ENCODE data around the gene RNH1. TPM values are rescaled to one million over a fixed set of nuclear protein-coding genes. Genes with fewer than 3 reads are reported as not detected.

The RNH1 gene
- total RNA-seq, 2 donors from 2014 or later: 42.7 to 43.2 TPM

DNA sequence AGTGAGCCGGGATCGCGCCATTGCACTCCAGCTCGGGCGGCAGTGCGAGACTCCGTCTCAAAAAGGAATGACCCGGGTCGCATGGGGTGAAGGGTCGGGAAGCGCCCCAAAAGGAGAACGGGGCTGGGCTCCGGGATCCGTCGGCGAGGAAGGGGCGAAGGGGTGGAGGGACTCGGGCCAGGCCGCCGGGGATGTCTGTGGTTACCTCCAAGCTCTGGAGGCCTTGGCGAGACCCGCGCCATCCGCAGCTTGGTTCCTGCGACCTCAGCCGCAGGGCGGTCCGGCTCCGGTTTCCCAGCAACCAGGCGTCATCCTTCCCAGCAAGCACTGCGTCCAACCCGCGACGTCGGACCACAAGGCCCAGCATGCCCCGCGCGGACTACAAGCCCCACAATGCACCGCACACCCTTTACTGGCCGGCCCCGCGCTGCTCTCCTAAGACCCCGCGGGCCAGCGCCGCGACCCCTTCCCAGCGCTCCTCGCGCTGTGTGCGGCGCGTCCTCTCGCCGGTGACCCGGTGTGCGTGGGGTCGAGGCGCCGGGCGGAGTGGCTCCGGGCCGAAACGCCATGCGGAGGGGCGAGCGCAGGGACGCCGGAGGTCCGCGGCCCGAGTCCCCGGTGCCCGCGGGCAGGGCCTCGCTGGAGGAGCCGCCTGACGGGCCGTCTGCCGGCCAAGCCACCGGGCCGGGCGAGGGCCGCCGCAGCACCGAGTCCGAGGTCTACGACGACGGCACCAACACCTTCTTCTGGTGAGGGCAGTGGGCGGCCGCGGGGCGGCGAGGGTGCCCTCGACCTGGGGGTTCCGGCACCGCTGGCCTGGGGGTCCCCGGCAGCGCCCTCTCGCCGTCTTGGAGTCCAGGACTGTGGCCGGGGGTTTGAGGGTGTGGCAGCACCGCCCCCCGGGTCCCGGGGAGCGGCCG, 56.9 kb downstream of the RNH1 start, which contains the start of gene PTDSS2:
Gene PTDSS2 (plus strand): TSS at position 391 of the 920 bp plus-strand sequence. CDS start 177 bp downstream, at position 568.
- Mint-ChIP-seq H3K9me3 (no peaks in the 10 kb centered on the region), H3K4me1 (peaks cover 12% of the 10 kb centered on the region), H3K36me3 (ENCODE audit: low read depth) (peaks cover 20% of the 10 kb centered on the region), H3K4me3 (peak within 1 kb of the TSS; percentile 75), H3K27ac (peak within 1 kb of the TSS; percentile 96), H3K27me3 (ENCODE audit: insufficient read depth) (no peaks in the 10 kb centered on the region)
- no peak for TF ChIP-seq CTCF (conservative IDR thresholded peaks at IDR 0.05)
- peak within 1 kb of the TSS; percentile 88 for H3K27ac ChIP-seq (ENCODE audit: low read depth, low read length)
- H3K4me1 ChIP-seq (ENCODE audit: control insufficient read depth, insufficient read depth, low read length): peaks cover 4% of the 10 kb centered on the region
- no peaks in the 10 kb centered on the region for H3K9me3 ChIP-seq (ENCODE audit: control insufficient read depth, low read length)
- peak within 1 kb of the TSS; percentile 77 for H3K9ac ChIP-seq (ENCODE audit: extremely low read depth, low read length, poor library complexity, severe bottlenecking)
- no peaks in the 10 kb centered on the region for H3K27me3 ChIP-seq (ENCODE audit: control insufficient read depth, insufficient read depth, low read length, poor library complexity, severe bottlenecking)
- DNase-seq: peak; percentile 99
- peaks cover 18% of the 10 kb centered on the region for H3K36me3 ChIP-seq (ENCODE audit: control insufficient read depth, insufficient read depth, low read length)
- whole genome bisulfite sequencing, 2 experiments (ENCODE audit: insufficient coverage in 1 of 2, insufficient read length in 1 of 2): 2 to 5% methylated on average over 40 to 108 of the region's 108 CpGs
- H3K4me3 ChIP-seq (ENCODE audit: low read length): peak within 1 kb of the TSS; percentile 85

- no peaks in the 10 kb centered on the region for H3K9me3 ChIP-seq (ENCODE audit: control insufficient read depth, low read length)
- H3K27me3 Mint-ChIP-seq (ENCODE audit: insufficient read depth): peaks cover 3% of the 10 kb centered on the region
- H3K9me3 Mint-ChIP-seq: no peaks in the 10 kb centered on the region
- H3K4me1 ChIP-seq (ENCODE audit: control insufficient read depth, insufficient read depth, low read length): peaks cover 4% of the 10 kb centered on the region
- WGBS, 2 experiments (ENCODE audit: insufficient coverage in 1 of 2, insufficient read length in 1 of 2): 6 to 36% methylated on average over 9 to 53 of the region's 55 CpGs
- H3K36me3 Mint-ChIP-seq (ENCODE audit: low read depth): peaks cover 4% of the 10 kb centered on the region
- peaks cover 6% of the 10 kb centered on the region for H3K36me3 ChIP-seq (ENCODE audit: control insufficient read depth, insufficient read depth, low read length)
- H3K27ac ChIP-seq (ENCODE audit: low read depth, low read length): peak overlapping the region; percentile 81
- peak overlapping the region; percentile 80 for H3K4me3 ChIP-seq (ENCODE audit: low read length)
- TF ChIP-seq CTCF (conservative IDR thresholded peaks at IDR 0.05): peak; percentile 84
- peaks cover 12% of the 10 kb centered on the region for H3K4me1 Mint-ChIP-seq
- peak overlapping the region; percentile 95 for H3K27ac Mint-ChIP-seq
- H3K9ac ChIP-seq (ENCODE audit: extremely low read depth, low read length, poor library complexity, severe bottlenecking): no peak overlapping the region
- no peaks in the 10 kb centered on the region for H3K27me3 ChIP-seq (ENCODE audit: control insufficient read depth, insufficient read depth, low read length, poor library complexity, severe bottlenecking)
- peak overlapping the region; percentile 75 for H3K4me3 Mint-ChIP-seq
- DNase-seq: peak; percentile 98
Observed at GRCh38 chr11:447923-448731, 58.9 kb downstream of the RNH1 start.

DNA sequence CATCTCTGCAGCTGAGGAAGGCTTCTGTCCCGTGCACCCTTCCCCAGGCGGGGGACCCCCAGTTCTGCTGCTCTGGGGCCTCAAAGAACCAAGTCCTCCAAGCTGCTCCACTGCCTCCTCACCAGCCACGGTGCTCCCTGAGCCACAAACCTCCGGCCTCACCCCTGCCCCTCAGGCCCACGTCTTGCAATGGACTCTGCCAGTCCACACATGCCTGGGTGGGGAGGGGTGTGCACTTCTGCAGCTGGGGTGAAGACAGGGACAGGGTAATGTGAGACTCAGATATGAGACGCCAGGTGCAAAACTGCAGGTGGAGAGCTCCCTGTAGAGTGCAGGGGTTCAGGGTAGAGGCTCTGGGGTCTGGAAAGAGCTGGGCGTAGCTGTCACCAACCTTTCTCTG, 60.2 kb downstream of the RNH1 start:
- H3K9me3 Mint-ChIP-seq: no peaks in the 10 kb centered on the region
- Histone ChIP-seq H3K27ac (ENCODE audit: low read depth, low read length) (no peak overlapping the region), H3K36me3 (ENCODE audit: control insufficient read depth, insufficient read depth, low read length) (no peaks in the 10 kb centered on the region), H3K4me1 (ENCODE audit: control insufficient read depth, insufficient read depth, low read length) (peaks cover 4% of the 10 kb centered on the region), H3K4me3 (ENCODE audit: low read length) (no peak overlapping the region), H3K9me3 (ENCODE audit: control insufficient read depth, low read length) (no peaks in the 10 kb centered on the region), H3K27me3 (ENCODE audit: control insufficient read depth, insufficient read depth, low read length, poor library complexity, severe bottlenecking) (no peaks in the 10 kb centered on the region), H3K9ac (ENCODE audit: extremely low read depth, low read length, poor library complexity, severe bottlenecking) (no peak overlapping the region)
- H3K4me1 Mint-ChIP-seq: peaks cover 12% of the 10 kb centered on the region
- no peak overlapping the region for H3K4me3 Mint-ChIP-seq
- WGBS, 2 experiments (ENCODE audit: insufficient coverage in 1 of 2, insufficient read length in 1 of 2): 89 to 92% methylated on average over 5 to 7 of the region's 7 CpGs
- H3K27me3 Mint-ChIP-seq (ENCODE audit: insufficient read depth): peaks cover 3% of the 10 kb centered on the region
- H3K36me3 Mint-ChIP-seq (ENCODE audit: low read depth): no peaks in the 10 kb centered on the region
- DNase-seq: no peak
- no peak overlapping the region for H3K27ac Mint-ChIP-seq
- no peak for TF ChIP-seq CTCF (conservative IDR thresholded peaks at IDR 0.05)

All from endodermal cell (in vitro differentiated cells).